Colonic mucosa (tissue), 4 donors: ENCODE results near the gene NT5C1A. TPM values are rescaled to one million over a fixed set of nuclear protein-coding genes. Genes with fewer than 3 reads are reported as not detected.

ENCODE experiments used
- DNase-seq: peaks from one replicate; pipeline ENCODE4 v3.0.0-alpha.2; 2020
- H3K27ac ChIP-seq: fragments of 200-600 bp; one replicate; pipeline ENCODE4 v1.8.0; 2021
- H3K27me3 ChIP-seq: fragments of 200-600 bp; one replicate; pipeline ENCODE4 v1.8.0; 2021
- H3K36me3 ChIP-seq: fragments of 200-600 bp; one replicate; pipeline ENCODE4 v1.8.0; 2021
- H3K4me1 ChIP-seq: fragments of 200-600 bp; one replicate; pipeline ENCODE4 v1.8.0; 2021; ENCODE audit warnings: mild to moderate bottlenecking
- H3K4me3 ChIP-seq: fragments of 200-600 bp; one replicate; pipeline ENCODE4 v1.8.0; 2021
- H3K9ac ChIP-seq, 2 donors: one replicate each; pipeline ENCODE4 v1.7.0; 2013; ENCODE audit warnings: control low read depth in 2 of 2, low read depth in 2 of 2, low read length in 2 of 2
- H3K9me3 ChIP-seq: fragments of 200-600 bp; one replicate; pipeline ENCODE4 v1.8.0; 2021
- intact Hi-C: fragments of 100-400 bp; cut with DNase I; formaldehyde crosslinking; loops from one replicate; pipeline ENCODE4 v1.14.1; 2022
- total RNA-seq, 2 donors: library from RNA; stranded (reverse); fragmentation: NEBNext Ultra II Directional in 1 of 2; extraction: Animal tissue kit (Norgen Biotek cat#: 25700) in 1 of 2; gene quantifications; one replicate each; pipeline ENCODE4 v1.2.1, GENCODE V29; 2021
- TF ChIP-seq, protein P1 (sequence below): fragments of 200-600 bp; IDR thresholded peaks from one replicate; pipeline ENCODE4 v1.8.0; 2022; ENCODE audit warnings: antibody characterized with exemption, mild to moderate bottlenecking
- donor health status: healthy.
- donor health status: DM: no; HTN: no; CAD: no.
- donor health status: DM: no; HTN: no; CAD: no.

The NT5C1A gene
- total RNA-seq, 2 donors from 2014 or later = not detected

DNA sequence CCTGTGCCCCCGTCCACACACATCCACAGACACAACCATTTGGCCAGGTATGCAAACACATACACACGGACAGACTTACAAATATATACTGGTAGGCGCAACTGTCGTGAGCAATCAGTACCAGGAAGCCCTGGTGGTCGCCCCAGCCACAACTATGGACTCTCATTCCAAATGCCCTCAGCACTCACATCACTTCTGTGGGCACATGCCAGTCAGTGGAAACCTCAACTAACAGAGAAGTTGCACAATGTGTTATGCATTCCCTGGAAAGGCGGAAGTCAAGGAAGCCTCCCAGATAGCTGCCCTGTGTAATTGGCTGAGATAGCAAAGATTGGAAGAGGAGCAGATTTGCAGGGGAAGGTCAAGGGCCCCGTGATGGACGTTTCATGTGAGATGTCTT lies 31.0 kb downstream of the NT5C1A start:
- intact Hi-C loops = no loop called here
- H3K27ac ChIP-seq = no peak overlapping the region
- H3K4me3 ChIP-seq = no peak overlapping the region
- no peaks in the 10 kb centered on the region for H3K4me1 ChIP-seq
- no peaks in the 10 kb centered on the region for H3K9me3 ChIP-seq
- no peaks in the 10 kb centered on the region for H3K36me3 ChIP-seq
- H3K27me3 ChIP-seq = no peaks in the 10 kb centered on the region
- H3K9ac ChIP-seq = no peak overlapping the region
- no peak for DNase-seq
- TF ChIP-seq, protein P1, sequence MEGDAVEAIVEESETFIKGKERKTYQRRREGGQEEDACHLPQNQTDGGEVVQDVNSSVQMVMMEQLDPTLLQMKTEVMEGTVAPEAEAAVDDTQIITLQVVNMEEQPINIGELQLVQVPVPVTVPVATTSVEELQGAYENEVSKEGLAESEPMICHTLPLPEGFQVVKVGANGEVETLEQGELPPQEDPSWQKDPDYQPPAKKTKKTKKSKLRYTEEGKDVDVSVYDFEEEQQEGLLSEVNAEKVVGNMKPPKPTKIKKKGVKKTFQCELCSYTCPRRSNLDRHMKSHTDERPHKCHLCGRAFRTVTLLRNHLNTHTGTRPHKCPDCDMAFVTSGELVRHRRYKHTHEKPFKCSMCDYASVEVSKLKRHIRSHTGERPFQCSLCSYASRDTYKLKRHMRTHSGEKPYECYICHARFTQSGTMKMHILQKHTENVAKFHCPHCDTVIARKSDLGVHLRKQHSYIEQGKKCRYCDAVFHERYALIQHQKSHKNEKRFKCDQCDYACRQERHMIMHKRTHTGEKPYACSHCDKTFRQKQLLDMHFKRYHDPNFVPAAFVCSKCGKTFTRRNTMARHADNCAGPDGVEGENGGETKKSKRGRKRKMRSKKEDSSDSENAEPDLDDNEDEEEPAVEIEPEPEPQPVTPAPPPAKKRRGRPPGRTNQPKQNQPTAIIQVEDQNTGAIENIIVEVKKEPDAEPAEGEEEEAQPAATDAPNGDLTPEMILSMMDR = no peak

DNA sequence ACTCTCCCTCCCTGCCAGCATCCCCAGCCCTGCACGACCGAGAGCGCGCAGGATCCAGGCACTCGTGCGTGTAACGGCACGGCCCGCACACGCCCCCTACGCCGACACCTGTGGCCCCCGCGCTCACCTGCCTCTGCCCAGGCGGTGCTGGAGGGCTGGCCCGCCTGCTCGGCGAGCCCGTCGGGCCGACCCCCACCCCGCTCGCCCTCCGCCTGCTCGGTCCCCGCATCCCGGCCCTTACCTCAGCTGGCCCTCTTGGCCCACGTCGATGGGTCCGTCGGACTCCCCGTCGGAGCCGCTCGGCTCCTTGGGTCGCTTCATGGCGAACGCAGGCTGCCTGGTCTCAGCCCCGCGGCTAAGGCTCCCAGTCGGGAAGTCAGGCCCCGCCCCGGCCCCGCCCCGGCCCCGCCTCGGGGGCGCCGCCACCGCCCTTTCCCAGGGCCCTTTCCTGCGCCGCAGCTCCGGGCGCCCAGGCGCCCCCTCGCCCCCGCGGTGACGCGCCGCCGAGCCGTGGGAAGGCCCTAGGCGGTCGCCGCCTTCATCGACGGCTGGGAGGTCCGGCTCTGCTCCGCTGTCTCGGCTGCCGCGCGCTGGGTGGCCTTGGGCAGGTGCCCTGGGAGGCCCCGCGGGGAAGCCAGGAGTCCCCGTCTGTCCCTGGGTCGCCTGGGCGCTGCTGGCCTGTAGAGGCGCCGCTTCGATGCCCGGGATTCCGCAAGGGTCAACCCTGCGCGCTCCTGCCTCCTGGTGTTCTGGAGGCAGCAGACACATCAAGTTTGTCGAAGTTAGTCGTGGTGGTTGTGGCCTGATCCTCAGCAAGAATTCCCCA lies 32.4 kb downstream of the NT5C1A start, which contains the start of gene HEYL:
Gene HEYL, minus strand, starts transcription at position 339 of the 826 bp plus-strand sequence. Its CDS starts 18 bp downstream, at position 321.
- Histone ChIP-seq H3K9me3 (no peaks in the 10 kb centered on the region), H3K4me3 (peak within 1 kb of the TSS; percentile 42), H3K27me3 (no peaks in the 10 kb centered on the region), H3K9ac (peak within 1 kb of the TSS; percentile 63 to 73), H3K4me1 (no peaks in the 10 kb centered on the region), H3K27ac (no peak within 1 kb of the TSS), H3K36me3 (no peaks in the 10 kb centered on the region)
- peak; percentile 77 for DNase-seq
- intact Hi-C loops = no loop called here
- TF ChIP-seq, protein P1 = peak; percentile 15

DNA sequence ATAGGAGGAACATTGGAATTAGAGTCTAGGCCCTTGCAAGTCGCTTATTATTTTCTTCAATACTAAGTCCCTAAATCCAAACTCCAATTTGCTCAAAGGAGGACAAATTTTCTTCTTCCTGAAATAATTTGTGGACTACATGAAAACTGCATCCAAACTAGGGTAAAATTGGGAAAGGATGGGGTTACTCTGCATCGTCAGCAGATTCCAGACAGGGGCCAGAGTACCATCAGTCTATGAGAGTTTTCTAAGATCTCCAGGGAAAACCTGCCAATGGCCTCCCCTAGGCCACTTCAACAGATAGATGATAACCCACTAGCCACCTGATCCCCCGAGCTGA lies 33.0 kb downstream of the NT5C1A start:
- H3K36me3 ChIP-seq = no peaks in the 10 kb centered on the region
- peak overlapping the region in 1 of 2 donors; percentile 63 for H3K9ac ChIP-seq
- no peaks in the 10 kb centered on the region for H3K4me1 ChIP-seq
- intact Hi-C loops = no loop called here
- no peak for DNase-seq
- H3K27ac ChIP-seq = no peak overlapping the region
- peak overlapping the region; percentile 42 for H3K4me3 ChIP-seq
- no peaks in the 10 kb centered on the region for H3K9me3 ChIP-seq
- TF ChIP-seq, protein P1 = no peak
- H3K27me3 ChIP-seq = no peaks in the 10 kb centered on the region

DNA sequence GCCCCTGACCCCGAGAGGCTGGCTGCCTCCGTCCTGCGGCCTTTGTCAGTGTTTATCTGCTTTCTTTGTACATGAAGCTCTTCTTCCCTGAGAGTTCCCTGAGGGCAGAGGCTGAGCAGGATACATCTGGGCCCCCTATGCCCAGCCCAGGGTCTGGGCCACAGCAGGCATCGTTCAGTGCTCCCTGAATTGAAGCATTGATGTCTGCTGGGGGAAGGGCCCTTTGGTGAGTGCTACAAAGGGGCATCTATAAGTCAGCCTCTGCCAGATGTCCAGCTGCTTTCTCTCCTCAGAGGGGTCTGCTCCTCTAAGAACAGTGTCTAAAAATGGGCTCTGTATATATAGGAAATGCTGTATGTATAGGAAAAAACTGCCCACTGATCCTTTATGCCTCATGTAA lies 34.5 kb downstream of the NT5C1A start:
- intact Hi-C loops = no loop called here
- no peaks in the 10 kb centered on the region for H3K4me1 ChIP-seq
- H3K9me3 ChIP-seq = no peaks in the 10 kb centered on the region
- no peak overlapping the region for H3K9ac ChIP-seq
- H3K27ac ChIP-seq = no peak overlapping the region
- no peak overlapping the region for H3K4me3 ChIP-seq
- TF ChIP-seq, protein P1 = no peak
- DNase-seq = no peak
- H3K36me3 ChIP-seq = no peaks in the 10 kb centered on the region
- H3K27me3 ChIP-seq = no peaks in the 10 kb centered on the region

DNA sequence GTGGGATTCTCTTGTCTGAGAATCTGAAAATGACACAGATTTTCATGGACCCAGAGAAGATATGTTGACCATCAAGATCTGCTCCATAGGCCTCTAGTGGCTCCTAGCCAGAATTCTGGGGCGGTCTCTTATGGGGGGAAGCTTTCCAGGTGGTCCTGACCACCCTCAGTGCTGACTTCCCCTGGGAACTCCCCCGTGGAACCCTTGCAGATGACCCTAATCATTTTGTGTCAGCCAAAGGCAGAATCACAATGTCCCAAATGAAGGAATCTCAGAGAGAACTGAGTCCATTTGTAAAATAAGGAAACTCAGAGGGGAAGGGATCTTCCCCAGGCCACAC lies 36.1 kb downstream of the NT5C1A start:
- DNase-seq = no peak
- Histone ChIP-seq H3K36me3 (no peaks in the 10 kb centered on the region), H3K27me3 (no peaks in the 10 kb centered on the region), H3K4me1 (no peaks in the 10 kb centered on the region), H3K27ac (no peak overlapping the region), H3K9me3 (no peaks in the 10 kb centered on the region), H3K9ac (no peak overlapping the region), H3K4me3 (no peak overlapping the region)
- TF ChIP-seq, protein P1 = no peak
- intact Hi-C loops = no loop called here
